GM10248 (cell line): ENCODE measurements around the gene WDR1.

Source experiments
- CTCF ChIA-PET: fragments of 300-600 bp; sonication (Branson Sonifier 250); formaldehyde crosslinking; extraction: SDS; loops from one replicate; lab custom pipeline; 2021; ENCODE audit warnings: antibody characterized with exemption; lab: Yijun Ruan, JAX
- POLR2A ChIA-PET: fragments of 350-650 bp; sonication (Branson Sonifier 250); formaldehyde crosslinking; extraction: SDS; loops from one replicate; lab custom pipeline; 2020; ENCODE audit warnings: antibody characterized with exemption; lab: Yijun Ruan, JAX
- DNase-seq: peaks from one replicate; pipeline ENCODE4 v3.0.0; 2012; ENCODE audit errors: extremely low spot score
- CTCF ChIP-seq: IDR thresholded peaks from 2 replicates; pipeline ENCODE4 v1.5.1; 2012; ENCODE audit warnings: mild to moderate bottlenecking, low read depth; ENCODE audit errors: extremely low read depth, missing control alignments, control extremely low read depth

The WDR1 gene

GRCh38 chr4:10095296-10095991, 21.2 kb downstream of the WDR1 start:
- TF ChIP-seq CTCF, result no peak
- ChIA-PET POLR2A (interaction anchor here (1.0 to 4.6 kb wide), 3 partner anchors 13 to 60 kb away, joined by 3 to 63 read pairs (median 3); partner anchors contain the start of gene WDR1), CTCF (interaction anchor here (0.8 to 1.7 kb wide), 8 partner anchors 10 to 459 kb away, joined by 3 to 8 read pairs (median 3); no protein-coding TSS in a partner anchor)
- no peak for DNase-seq

GRCh38 chr4:10094841-10095240, 21.8 kb downstream of the WDR1 start:
- no peak for DNase-seq
- no peak for TF ChIP-seq CTCF
- POLR2A ChIA-PET, result interaction anchor here (4.6 kb wide), 1 partner anchor 25 kb away, joined by 63 read pairs; the partner anchor contains the start of gene WDR1
- CTCF ChIA-PET, result interaction anchor here (0.8 to 1.7 kb wide), 4 partner anchors 13 to 459 kb away, joined by 3 to 8 read pairs (median 4); no protein-coding TSS in a partner anchor

GRCh38 chr4:10093801-10094552, 22.6 kb downstream of the WDR1 start:
- ChIA-PET POLR2A (interaction anchor here (4.6 kb wide), 1 partner anchor 25 kb away, joined by 63 read pairs; the partner anchor contains the start of gene WDR1), CTCF (interaction anchor here (0.8 to 1.3 kb wide), 2 partner anchors 14 to 24 kb away, joined by 3 to 8 read pairs; no protein-coding TSS in a partner anchor)
- no peak for TF ChIP-seq CTCF
- DNase-seq, result no peak

GRCh38 chr4:10093271-10093621, 23.4 kb downstream of the WDR1 start:
- CTCF ChIA-PET, result no interaction called here
- no peak for DNase-seq
- POLR2A ChIA-PET, result interaction anchor here (4.6 kb wide), 1 partner anchor 26 kb away, joined by 63 read pairs; the partner anchor contains the start of gene WDR1

GRCh38 chr4:10092481-10093270, 23.9 kb downstream of the WDR1 start:
- no peak for TF ChIP-seq CTCF

More at GRCh38 chr4:10093271-10093621, 23.4 kb downstream of the WDR1 start:
- TF ChIP-seq CTCF, result no peak

More at GRCh38 chr4:10092481-10093270, 23.9 kb downstream of the WDR1 start:
- ChIA-PET POLR2A (no interaction called here), CTCF (interaction anchor here (1.2 kb wide), 1 partner anchor 16 kb away, joined by 3 read pairs; no protein-coding TSS in a partner anchor)
- DNase-seq, result no peak
